ENCODE data around the gene PRKD1. TPM values are rescaled to one million over a fixed set of nuclear protein-coding genes. Genes with fewer than 3 reads are reported as not detected.

PRKD1 gene
- 1.7 and 3.2 TPM in 2 replicates for total RNA-seq (2014; rRNA removed; shearing (Covaris generic))

- H3K27me3 ChIP-seq (ENCODE audit: control insufficient read depth, insufficient read depth, low read length), result peaks cover 42% of the 10 kb centered on the region
- peak within 1 kb of the TSS; percentile 68 for H3K4me3 ChIP-seq (ENCODE audit: insufficient read depth, low read depth, low read length)
- H3K36me3 ChIP-seq (replicated peaks; ENCODE audit: control insufficient read depth, insufficient read depth, low read length), result no peaks in the 10 kb centered on the region
- DNase-seq, result peak; percentile 90
These were observed at the start of gene PRKD1 for GRCh38 chr14:29927376-29928116. TSS of gene PRKD1 (minus strand) at chr14:29927847.

GRCh38 chr14:29971101-29971500 lies 43.5 kb upstream of the PRKD1 start:
- H3K27me3 ChIP-seq (ENCODE audit: control insufficient read depth, insufficient read depth, low read length), result no peaks in the 10 kb centered on the region
- no peak for DNase-seq
- no peaks in the 10 kb centered on the region for H3K36me3 ChIP-seq (replicated peaks; ENCODE audit: control insufficient read depth, insufficient read depth, low read length)
- H3K4me3 ChIP-seq (ENCODE audit: insufficient read depth, low read depth, low read length), result no peak overlapping the region

GRCh38 chr14:29955087-29955486 lies 27.4 kb upstream of the PRKD1 start:
- DNase-seq, result no peak

DNA sequence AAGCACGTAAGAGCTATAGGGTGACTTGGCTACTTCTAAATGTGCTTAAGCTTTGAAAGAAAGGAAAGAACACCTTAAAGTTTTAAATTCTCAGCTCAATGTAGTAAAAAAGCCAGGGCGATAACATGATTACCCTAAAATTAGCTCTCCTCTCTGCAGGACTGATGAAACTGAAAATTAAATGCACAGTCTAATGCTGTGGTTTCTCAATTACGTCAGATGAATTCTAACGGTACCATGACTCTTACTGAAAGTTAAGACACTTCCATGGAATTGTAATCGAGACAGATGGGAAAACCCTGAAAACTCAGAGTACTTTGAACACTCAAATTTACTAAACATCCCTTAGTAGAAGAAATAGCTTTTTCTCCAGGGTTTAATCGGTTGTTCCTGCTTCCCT lies 25.9 kb upstream of the PRKD1 start:
- no peak for DNase-seq
- no peak overlapping the region for H3K4me3 ChIP-seq (ENCODE audit: insufficient read depth, low read depth, low read length)
- H3K36me3 ChIP-seq (replicated peaks; ENCODE audit: control insufficient read depth, insufficient read depth, low read length), result no peaks in the 10 kb centered on the region
- H3K27me3 ChIP-seq (ENCODE audit: control insufficient read depth, insufficient read depth, low read length), result no peaks in the 10 kb centered on the region

More at GRCh38 chr14:29955087-29955486, 27.4 kb upstream of the PRKD1 start:
- H3K27me3 ChIP-seq (ENCODE audit: control insufficient read depth, insufficient read depth, low read length), result no peaks in the 10 kb centered on the region
- H3K36me3 ChIP-seq (replicated peaks; ENCODE audit: control insufficient read depth, insufficient read depth, low read length), result no peaks in the 10 kb centered on the region
- no peak overlapping the region for H3K4me3 ChIP-seq (ENCODE audit: insufficient read depth, low read depth, low read length)

DNA sequence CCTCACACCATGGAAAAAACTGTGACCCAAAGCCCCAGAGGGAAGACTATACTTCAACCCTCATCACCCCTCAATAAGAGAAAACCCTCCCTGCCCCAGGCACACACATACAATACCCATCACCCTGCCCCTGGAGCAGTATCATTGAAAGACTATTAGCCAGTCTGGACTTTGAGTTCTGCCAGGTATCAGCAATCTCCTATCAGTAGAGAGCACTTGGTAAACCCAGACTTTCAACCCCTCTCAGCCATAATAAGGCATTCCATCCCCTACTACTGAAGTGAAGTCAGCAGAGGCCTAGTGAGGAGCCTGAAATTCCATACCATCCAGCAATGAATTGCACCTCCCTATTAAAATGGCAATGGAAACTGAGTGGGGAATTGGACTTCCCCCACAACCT lies 16.4 kb upstream of the PRKD1 start:
- DNase-seq, result no peak
- no peak overlapping the region for H3K4me3 ChIP-seq (ENCODE audit: insufficient read depth, low read depth, low read length)
- peaks cover 10% of the 10 kb centered on the region for H3K27me3 ChIP-seq (ENCODE audit: control insufficient read depth, insufficient read depth, low read length)
- H3K36me3 ChIP-seq (replicated peaks; ENCODE audit: control insufficient read depth, insufficient read depth, low read length), result no peaks in the 10 kb centered on the region

- peak; percentile 28 for DNase-seq
- no peaks in the 10 kb centered on the region for H3K36me3 ChIP-seq (replicated peaks; ENCODE audit: control insufficient read depth, insufficient read depth, low read length)
- H3K27me3 ChIP-seq (ENCODE audit: control insufficient read depth, insufficient read depth, low read length), result peaks cover 13% of the 10 kb centered on the region
- no peak overlapping the region for H3K4me3 ChIP-seq (ENCODE audit: insufficient read depth, low read depth, low read length)
These were observed 13.8 kb upstream of the PRKD1 start for GRCh38 chr14:29941401-29941800.

DNA sequence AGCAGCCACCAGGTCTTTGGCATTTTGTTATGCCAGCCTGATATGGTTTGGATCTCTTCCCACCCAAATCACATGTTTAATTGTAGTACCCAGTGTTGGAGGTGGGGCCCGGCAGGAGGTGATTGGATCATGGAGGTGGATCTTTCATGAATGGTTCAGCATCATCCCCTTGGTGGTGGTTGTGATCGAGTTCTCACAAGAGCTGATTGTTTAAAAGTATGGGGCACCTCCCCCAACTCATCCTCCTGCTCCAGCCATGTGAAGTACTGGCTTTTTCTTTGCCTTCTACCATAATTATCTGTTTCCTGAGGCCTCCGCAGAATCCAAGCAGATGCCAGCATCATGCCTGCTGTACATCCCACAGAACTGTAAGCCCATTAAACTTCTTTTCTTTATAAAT lies 12.8 kb upstream of the PRKD1 start:
- DNase-seq, result no peak
- Histone ChIP-seq H3K36me3 (replicated peaks; ENCODE audit: control insufficient read depth, insufficient read depth, low read length) (no peaks in the 10 kb centered on the region), H3K4me3 (ENCODE audit: insufficient read depth, low read depth, low read length) (no peak overlapping the region), H3K27me3 (ENCODE audit: control insufficient read depth, insufficient read depth, low read length) (peaks cover 13% of the 10 kb centered on the region)

DNA sequence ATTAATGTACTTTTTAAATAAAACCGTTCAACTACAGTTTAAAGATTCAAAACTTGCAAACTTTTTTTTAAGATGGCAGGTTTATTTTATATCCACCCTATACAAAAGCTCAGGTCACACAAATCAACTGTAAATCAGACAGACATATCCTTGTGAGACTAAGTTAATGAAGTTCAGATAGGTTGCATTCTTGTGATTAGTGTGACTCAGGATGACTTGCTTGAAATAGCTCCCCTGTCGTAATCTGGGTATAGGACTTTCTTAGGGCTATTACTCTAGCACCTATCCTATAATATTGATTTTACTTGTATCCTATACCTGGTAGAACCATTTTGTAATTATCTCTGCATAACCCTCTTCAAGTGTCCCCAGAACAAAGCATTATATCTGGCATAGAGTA lies 9.5 kb upstream of the PRKD1 start:
- Histone ChIP-seq H3K36me3 (replicated peaks; ENCODE audit: control insufficient read depth, insufficient read depth, low read length) (no peaks in the 10 kb centered on the region), H3K27me3 (ENCODE audit: control insufficient read depth, insufficient read depth, low read length) (peaks cover 13% of the 10 kb centered on the region), H3K4me3 (ENCODE audit: insufficient read depth, low read depth, low read length) (no peak overlapping the region)
- DNase-seq, result no peak

DNA sequence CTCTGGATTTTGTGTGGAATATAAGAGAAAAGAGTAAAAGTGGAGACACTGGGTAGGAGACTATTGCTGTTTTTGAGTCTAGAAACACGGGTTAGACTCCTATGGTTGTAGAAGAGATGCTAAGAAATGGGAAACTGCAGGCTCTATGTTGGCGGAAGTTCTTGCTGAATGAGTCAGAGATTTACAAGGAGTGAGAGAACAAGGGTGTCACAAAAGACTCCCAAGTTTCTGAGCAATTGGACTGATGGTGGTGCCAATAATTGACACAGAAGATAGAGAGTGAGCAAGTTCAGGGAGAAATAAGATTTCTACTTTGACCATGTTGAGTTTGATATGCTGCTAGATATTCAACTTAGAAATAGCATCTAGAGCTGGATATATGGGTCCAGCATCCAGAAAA lies 2.6 kb upstream of the PRKD1 start:
- Histone ChIP-seq H3K36me3 (replicated peaks; ENCODE audit: control insufficient read depth, insufficient read depth, low read length) (no peaks in the 10 kb centered on the region), H3K4me3 (ENCODE audit: insufficient read depth, low read depth, low read length) (no peak overlapping the region), H3K27me3 (ENCODE audit: control insufficient read depth, insufficient read depth, low read length) (peaks cover 40% of the 10 kb centered on the region)
- no peak for DNase-seq

DNA sequence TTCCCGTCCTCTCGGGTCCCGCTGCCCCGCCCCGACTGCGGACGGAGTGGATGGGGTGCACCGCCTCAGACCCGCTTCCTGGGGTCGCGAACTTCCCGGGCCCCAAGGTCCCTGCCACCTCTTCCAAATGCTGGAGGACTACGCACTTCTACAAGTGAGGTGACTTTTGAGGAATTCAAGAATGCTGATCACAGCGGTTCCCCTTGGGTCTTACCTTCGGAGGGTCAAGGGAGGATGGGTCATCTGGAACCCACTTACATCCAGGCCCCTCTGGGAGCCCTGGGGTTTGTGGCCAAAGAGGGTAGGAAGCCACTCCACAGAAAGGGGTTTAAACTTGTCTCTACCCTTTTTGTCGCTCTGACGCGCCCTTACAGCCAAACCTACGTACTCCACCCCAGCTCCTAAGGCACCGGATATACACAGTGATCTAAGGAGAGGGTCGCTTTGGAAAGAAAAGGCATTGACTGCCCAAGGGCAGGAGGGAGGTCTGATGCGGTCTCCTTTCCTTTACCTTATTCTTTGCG lies 532 bp upstream of the PRKD1 start:
- H3K4me3 ChIP-seq (ENCODE audit: insufficient read depth, low read depth, low read length), result peak overlapping the region; percentile 56
- peaks cover 42% of the 10 kb centered on the region for H3K27me3 ChIP-seq (ENCODE audit: control insufficient read depth, insufficient read depth, low read length)
- DNase-seq, result peak; percentile 38
- H3K36me3 ChIP-seq (replicated peaks; ENCODE audit: control insufficient read depth, insufficient read depth, low read length), result no peaks in the 10 kb centered on the region

DNA sequence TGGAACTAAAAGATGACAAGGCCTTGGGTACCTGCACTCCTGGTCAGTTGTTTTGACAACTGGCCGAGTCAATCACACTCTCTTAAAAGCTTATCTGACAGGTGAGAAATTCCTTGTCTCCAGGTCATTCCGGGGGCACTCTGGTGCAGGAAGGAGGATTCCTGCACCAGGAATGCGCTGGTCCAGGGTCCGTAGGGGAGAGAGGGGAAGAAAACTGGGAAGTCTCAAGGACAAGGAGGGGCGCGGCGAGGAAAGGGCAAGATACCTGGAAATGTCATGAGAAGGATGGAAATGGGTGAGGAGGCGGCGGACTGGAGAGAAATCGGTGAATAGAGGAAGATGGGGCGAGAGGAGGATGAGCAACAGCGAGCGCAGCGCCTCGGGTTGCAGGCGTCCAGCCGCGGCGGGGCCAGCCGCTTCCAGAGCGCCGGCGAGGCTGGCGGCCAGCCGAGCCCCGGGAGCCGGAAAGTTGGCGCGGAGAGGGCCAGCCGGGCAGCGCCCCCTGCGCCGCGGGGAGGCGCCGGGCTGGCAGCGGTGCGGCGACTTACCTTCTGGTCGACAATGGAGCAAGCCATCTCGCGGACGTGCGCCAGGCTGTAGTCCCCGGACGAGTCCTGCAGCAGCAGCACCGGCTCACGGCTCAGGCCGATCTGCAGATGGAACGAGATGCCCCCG lies 809 bp downstream of the PRKD1 start:
- DNase-seq, result peak; percentile 67

DNA sequence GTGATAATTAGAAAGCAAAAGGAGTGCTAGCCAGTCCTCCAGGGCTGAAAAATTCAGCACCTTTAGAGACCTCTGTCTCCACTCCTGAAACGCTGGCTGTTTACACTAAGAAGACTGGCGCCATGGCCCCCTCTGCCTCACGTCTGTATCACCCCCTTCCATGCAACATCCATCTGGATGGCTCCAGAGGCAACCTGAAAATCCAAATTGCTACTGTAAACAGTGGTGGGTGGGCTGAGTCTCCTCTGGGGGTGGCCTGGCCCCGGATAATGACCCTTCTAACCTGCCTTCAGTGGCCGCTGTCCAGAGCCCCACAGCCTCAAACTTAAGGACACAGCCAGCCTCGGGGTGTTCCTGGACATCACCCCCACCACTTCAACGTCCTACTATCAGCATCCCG lies 1.4 kb downstream of the PRKD1 start:
- no peaks in the 10 kb centered on the region for H3K36me3 ChIP-seq (replicated peaks; ENCODE audit: control insufficient read depth, insufficient read depth, low read length)
- peak; percentile 11 for DNase-seq
- H3K4me3 ChIP-seq (ENCODE audit: insufficient read depth, low read depth, low read length), result peak overlapping the region; percentile 68
- H3K27me3 ChIP-seq (ENCODE audit: control insufficient read depth, insufficient read depth, low read length), result peaks cover 42% of the 10 kb centered on the region

More for the DNA sequence above, 809 bp downstream of the PRKD1 start:
- Histone ChIP-seq H3K36me3 (replicated peaks; ENCODE audit: control insufficient read depth, insufficient read depth, low read length) (no peaks in the 10 kb centered on the region), H3K4me3 (ENCODE audit: insufficient read depth, low read depth, low read length) (peak overlapping the region; percentile 68), H3K27me3 (ENCODE audit: control insufficient read depth, insufficient read depth, low read length) (peaks cover 42% of the 10 kb centered on the region)

DNA sequence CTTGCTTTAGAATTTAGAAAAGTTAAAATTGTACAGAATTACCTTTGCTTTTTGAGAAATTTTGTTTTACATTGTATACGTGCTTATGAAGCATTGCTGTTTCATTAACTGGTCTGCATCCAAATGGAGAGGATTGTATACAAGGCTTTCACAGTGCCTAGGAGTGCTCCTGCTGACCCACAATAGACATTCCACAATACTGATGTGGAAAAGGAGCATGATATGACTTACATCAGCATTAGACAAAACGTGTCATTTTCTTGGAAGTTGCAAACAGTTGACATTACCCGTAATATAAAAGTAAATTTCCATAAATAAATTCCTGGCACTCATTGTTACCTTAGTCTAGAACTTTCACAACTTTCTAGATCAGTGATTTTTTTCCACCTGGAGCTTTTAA lies 1.9 kb downstream of the PRKD1 start:
- Histone ChIP-seq H3K27me3 (ENCODE audit: control insufficient read depth, insufficient read depth, low read length) (peaks cover 42% of the 10 kb centered on the region), H3K4me3 (ENCODE audit: insufficient read depth, low read depth, low read length) (no peak overlapping the region), H3K36me3 (replicated peaks; ENCODE audit: control insufficient read depth, insufficient read depth, low read length) (no peaks in the 10 kb centered on the region)
- no peak for DNase-seq

- Histone ChIP-seq H3K4me3 (ENCODE audit: insufficient read depth, low read depth, low read length) (no peak overlapping the region), H3K27me3 (ENCODE audit: control insufficient read depth, insufficient read depth, low read length) (peaks cover 40% of the 10 kb centered on the region), H3K36me3 (replicated peaks; ENCODE audit: control insufficient read depth, insufficient read depth, low read length) (no peaks in the 10 kb centered on the region)
- peak; percentile 34 for DNase-seq
These were observed 2.4 kb downstream of the PRKD1 start for GRCh38 chr14:29925101-29925722.

DNA sequence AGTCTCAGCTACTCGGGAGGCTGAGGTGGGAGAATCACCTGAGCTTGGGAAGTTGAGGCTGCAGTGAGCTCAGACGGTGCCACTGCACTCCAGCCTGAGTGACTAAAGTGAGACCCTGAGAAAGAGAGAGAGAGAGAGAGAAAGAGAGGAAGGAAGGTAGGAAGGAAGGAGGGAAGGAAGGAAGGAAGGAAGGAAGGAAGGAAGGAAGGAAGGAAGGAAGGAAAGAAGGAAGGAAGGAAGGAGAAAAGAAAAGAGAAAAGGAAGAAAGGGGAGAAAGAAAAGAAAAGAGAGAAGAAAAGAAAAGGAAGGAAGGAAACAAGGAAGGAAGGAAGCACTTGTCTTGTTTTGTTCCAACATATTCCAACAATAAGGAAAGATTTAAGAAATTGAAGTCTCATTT lies 7.8 kb downstream of the PRKD1 start:
- no peaks in the 10 kb centered on the region for H3K27me3 ChIP-seq (ENCODE audit: control insufficient read depth, insufficient read depth, low read length)
- no peaks in the 10 kb centered on the region for H3K36me3 ChIP-seq (replicated peaks; ENCODE audit: control insufficient read depth, insufficient read depth, low read length)
- no peak overlapping the region for H3K4me3 ChIP-seq (ENCODE audit: insufficient read depth, low read depth, low read length)
- no peak for DNase-seq
